HT-29 (cell line): ENCODE measurements around the gene SNAP29. TPM values are rescaled to one million over a fixed set of nuclear protein-coding genes. Genes with fewer than 3 reads are reported as not detected.
"Not testable (repeated sequence)": the region's sequence is repeated elsewhere in the genome, so short reads cannot be mapped to it uniquely, and the experiment has no call there.

Experiments used
- DNase-seq: peaks from one replicate; pipeline ENCODE4 v3.0.0-alpha.2; 2015; ENCODE audit warnings: low spot score
- total RNA-seq: library from RNA; depleted of rRNA; stranded (reverse); fragments of >200 nt; shearing (Covaris generic); gene quantifications from 2 replicates; pipeline ENCODE4 v1.2.3, GENCODE V29; 2014

SNAP29 gene
- total RNA-seq, 1 experiment from 2014 or later: 26.9 TPM

DNA sequence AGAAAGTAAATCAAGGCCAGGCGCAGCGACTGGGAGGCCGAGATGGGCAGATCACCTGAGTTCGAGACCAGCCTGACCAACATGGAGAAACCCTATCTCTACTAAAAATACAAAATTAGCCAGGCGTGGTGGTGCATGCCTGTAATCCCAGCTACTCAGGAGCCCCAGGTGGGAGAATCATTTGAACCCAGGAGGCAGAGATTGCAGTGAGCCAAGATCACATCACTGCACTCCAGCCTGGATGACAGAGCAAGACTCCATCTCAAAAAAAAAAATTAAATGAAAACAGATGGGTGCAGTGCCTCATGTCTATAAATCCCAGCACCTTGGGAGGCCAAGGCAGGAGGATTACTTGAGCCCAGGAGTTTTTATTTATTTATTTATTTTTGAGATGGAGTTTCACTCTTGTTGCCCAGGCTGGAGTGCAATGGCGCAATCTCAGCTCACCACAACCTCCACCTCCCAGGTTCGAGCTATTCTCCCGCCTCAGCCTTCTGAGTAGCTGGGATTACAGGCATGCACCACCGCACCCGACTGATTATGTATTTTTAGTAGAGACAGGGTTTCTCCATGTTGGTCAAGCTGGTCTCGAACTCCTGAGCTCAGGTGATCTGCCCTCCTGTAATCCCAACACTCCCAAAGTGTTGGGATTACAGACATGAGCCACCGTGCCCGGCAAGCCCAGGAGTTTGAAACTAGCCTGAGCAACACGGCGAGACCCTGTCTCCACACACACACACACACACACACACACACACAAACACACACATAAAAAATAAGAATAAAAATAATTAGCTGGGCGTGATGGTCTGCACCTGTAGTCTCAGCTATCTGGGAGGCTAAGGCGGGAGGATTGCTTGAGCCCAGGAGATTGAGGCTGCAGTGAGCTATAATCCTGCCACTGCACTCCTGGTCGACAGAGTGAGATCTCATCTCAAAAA is 42.6 kb downstream of the SNAP29 start:
- DNase-seq: not testable (repeated sequence)

DNA sequence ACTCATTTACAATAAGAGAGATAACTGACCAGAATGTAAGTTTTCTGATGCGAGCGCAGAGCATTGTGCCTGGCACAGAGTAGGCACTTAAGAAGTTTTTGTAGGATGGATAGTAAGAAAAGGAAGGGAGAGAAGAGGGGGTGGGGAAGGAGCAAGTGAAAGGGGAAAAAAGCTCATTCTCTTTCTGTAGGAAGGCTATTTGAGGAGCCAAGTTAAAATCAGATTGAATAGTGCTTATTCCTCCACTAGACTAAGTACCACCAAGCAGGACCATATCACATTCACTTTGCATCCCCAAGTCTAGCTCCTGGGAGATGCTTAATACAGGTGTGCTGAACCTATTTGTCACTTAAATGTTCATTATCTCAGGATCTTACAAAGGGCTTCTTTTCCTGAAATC is 44.3 kb downstream of the SNAP29 start:
- no peak for DNase-seq

DNA sequence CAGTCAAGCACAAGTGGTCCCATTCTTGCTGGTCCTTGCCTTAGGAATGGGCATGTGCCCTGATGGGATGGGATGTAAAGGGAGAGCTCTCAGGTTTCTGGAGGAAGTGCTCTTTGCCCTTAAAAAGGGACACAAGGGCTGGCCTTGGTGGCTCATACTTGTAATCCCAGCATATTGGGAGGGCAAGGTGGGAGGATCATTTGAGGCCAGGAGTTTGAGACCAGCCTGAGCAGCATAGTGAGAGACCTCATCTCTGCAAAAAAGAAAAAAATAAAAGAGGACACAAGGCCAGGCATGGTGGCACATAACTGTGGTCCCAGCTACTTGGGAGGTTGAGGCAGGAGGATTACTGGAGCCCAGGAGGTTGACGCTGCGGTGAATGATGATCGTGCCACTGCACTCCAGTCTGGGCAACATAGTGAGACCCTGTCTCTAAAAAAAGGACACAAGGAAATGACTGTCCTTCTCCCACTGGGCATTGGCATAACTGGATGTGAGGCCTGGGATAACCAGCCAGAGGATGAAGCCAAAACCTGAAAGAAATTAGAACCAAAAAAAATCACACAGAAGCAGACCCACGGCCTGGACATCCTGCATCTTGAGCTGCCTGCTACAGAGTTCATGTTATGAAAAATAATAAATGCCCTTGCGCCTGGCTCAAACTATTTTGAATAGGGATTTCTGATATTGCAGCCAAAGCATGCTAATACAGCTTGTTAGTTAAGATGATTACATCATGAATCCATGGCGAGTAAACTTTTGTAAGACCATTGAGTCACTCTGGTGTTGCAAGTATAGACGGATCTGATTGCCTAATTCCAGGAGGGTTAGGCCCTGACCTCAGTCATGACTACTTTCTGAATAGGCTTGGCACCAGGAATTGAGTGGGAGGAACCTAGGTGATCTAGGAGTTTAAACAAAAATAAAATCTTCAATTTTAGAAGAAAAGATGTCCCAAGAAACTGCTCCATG is 45.5 kb downstream of the SNAP29 start:
- DNase-seq: no peak

DNA sequence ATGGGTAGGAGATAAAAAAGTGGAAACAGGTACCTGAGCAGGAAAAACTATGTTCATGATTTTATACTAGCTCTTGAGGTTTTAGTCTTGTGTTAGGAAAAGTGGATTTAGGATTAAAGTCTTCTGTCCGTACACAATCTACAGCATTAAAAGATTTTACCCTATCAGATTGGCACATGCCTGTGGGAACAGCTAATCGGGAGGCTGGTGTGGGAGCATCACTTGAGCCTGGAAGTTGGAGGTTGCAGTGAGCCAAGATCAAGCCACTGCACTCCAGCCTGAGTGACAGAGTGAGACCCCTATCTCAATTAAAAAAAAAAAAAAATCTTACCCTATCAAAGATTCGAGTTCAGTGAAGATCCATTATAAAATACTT is 46.2 kb downstream of the SNAP29 start:
- DNase-seq: no peak

DNA sequence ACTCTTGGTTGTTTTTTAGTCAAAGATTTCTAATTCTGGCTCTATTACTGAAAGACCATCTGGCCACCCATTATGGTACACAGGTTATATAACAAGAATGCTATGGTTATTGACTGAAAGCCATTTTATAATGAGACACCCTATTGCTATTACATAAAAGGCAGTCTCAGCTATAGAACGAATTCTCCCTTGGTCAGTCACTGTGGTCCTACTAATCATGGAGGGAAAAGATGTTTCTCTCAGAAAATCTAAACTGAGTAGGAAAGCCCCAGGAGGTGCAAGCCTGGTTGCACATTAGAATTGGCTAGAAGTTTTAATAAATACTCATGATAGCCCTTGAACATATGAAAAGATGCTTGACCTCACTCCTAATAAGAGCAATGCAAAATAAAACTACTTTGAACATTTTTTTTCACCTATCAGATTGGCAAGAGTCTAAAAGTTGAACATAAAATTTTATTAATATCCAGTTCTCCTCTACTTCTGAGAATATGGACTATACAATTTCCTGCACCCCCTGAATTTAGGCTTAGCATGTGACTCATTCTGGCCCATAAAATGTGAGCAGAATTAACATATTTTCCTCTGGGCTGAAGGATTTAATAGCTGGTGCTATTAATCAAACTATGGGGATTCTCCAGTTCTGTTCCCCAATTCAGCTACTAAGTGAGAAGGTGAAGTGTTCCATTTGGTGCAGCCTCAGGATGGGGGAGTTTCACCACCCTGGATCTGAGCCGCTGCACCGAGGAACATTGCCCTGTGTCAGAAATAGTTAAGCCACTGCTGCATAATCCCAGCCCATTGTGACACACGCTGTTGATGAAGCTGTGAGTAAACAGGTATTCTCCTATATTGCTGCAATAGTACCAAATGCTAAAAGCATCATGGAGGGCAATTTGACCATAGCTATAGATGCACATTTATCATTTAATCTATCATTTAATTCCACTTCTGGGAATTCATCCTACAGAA is 46.9 kb downstream of the SNAP29 start:
- no peak for DNase-seq

DNA sequence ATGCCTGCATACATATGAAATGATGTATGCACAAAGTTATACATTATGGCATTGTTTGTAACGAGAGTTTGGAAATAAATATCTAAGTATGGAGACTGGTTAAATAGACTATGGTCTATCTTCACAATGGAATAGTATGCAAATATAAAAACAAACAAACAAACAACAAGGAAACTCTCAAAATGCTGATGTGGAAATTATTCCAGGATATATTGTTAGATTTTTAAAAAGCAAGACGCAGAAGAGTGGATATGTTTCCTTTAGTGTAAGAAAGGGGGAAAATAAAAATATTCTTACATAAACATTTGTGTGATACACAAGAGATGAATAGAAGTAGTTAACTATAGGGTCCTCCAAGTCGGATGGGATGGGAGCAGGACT is 47.6 kb downstream of the SNAP29 start:
- no peak for DNase-seq

DNA sequence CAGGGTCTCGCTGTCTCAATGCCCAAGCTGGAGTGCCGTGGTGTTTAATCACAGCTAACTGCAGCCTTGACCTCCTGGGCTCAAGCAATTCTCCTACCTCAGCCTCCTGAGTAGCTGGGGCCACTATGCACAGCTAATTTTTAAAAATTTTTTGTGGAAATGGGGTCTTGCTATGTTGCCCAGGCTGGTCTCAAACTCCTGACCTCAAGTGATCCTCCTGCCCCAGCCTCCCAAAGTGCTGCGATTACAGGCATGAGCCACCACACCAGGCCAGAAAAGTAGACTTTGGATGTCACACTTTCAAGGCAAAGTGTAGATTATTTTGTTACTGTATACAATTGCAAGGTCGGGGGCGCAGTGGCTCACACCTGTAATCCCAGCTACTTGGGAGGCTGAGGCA is 49.9 kb downstream of the SNAP29 start:
- DNase-seq: not testable (repeated sequence)

DNA sequence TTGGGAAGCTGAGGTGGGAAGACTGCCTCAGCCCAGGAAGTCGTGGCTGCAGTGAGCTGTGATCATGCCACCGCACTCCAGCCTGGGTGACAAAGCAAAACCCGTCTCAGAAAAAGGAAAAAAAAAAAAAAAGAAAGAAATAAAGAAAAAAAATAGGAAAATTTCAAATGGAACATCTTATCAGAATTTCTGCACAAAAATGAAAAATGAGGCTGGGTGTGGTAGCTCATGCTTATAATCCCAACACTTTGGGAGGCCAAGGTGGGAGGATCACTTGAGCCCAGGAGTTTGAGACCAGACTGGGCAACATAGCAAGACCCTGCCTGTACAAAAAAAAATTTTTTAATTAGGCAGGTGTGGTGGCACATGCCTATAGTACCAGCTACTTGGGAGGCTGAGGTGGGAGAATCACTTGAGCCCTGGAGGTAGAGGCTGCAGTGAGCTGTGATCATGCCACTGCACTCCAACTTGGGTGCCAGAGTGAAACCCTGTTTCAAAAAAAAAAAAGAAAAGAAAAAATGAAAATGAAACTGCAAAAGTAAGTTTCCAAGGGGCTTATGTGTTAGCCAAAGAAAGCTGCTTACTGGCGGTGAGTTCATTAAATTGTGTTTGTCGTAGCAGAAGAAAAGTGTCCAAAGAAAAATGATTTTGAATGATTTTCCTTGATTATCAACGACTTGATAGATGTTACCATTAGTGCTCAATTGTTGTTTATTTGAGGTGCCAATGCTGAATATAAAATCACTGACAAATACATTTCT is 50.9 kb downstream of the SNAP29 start:
- no peak for DNase-seq

DNA sequence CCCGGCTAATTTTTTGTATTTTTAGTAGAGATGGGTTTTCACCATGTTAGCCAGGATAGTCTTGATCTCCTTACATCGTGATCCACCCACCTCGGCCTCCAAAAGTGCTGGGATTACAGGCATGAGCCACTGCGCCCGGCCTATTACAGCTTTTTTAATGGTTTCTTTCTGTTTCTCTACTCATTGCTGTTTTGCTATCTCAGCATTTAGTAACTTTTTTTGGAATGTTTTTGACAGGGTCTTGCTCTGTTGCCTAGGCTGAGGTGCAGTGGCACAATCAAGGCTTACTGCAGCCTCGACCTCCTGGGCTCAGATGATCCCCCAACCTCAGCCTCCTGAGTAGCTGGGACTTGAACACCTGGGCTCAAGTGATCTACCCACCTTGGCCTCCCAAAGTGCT is 53.7 kb downstream of the SNAP29 start:
- DNase-seq: no peak

DNA sequence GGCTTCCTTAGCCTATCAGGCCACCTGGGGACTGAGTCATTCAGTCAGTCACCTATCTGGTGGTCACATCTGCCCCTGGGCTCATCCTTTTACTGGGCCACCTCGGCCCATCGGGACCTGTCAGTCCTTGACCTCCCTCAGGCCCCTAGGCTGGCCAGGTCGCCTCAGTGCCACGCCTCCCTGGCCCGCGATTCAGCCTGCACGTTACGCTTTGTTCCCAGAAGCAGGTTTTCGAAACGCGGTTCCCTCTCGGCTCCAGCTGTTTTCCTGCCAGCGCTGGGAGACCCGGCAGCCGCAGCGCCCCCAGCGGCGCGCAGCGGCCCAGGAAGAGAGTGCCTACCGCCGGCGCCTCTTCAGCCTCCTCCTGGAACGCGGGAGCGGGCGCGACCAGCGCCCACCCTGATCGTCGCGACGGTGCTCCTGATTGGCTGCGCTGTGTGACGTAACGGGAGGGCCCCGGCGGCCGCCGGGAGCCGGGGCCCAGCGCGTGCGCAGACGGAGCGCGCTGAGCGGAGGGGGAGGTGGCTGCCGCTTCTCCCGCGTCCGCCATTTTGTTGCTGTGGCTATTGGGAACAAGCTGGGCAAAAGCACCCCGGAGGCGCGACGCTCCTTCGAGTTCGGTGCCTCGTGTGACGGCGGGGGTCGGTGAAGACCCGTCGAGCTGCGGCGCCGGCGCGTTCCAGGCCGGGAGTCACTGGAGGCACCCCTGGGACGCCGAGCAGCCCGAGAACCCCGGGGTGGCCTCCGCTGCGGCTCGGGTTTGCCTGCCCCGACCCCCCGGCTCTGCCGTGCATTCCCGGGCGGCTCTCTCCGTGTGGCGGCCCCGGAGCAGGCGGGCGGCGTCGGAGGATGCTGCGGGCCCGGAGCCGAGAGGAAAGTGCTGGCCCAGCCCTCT is 58.4 kb downstream of the SNAP29 start, which contains the start of gene CRKL:
TSS of gene CRKL (plus strand) at position 492 of the 895 bp plus-strand sequence. CDS start 528 bp downstream, outside the sequence.
- peak; percentile 99 for DNase-seq

DNA sequence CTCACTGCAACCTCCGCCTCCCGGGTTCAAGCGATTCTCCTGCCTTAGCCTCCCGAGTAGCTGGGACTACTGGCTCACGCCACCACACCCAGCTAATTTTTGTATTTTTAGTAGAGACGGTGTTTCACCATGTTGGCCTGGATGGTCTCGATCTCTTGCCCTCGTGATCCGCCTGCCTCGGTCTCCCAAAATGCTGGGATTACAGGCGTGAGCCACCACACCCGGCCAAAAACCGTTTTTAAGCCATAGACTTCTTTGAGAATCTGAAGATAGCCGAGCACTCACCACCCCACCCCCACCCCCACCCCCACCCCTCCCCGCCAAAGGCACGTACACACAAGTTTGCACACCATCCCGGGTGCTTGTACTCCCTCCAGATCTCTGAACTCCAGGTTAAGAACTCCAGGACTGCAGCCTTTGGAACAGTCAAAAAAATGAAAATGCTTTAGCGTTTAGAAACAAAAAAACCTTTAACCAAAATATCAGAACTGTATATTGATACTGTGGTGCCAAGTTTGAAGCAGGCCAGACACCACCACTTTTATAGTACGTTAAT is 59.9 kb downstream of the SNAP29 start:
- peak; percentile 21 for DNase-seq

DNA sequence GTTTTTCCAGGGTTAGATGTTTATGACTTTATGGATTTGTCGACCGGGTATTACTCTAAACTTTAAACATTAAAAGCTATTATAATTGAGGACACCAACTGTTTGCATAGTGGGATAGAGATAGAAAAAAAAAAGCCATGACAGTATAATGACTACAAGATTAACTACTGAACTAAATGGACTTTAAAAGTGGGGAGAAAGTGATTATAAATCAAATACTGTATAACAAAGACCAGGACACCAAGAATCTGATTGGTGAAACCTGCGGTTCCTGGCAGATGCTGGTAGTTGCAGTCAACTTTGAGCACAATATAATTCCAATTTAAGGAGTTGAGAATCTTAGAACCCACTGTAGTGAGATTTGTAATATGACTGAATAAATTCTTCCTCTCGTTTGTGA is 60.9 kb downstream of the SNAP29 start:
- DNase-seq: peak; percentile 38

DNA sequence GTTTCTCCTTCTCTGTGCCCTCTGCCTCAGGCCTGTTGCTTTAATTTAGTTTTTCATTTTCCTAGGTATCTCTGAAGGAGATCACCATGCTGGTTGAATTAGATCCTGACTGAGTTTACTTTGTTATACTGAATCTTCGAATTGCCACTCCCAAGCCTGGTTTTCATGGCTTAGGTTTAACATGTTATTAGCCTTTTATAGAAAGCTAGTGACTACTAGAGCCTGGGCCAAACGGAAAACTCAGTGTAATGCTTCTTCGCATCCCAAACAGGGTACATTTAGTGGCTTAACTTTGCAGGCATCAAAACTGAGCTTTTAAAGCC is 62.0 kb downstream of the SNAP29 start:
- no peak for DNase-seq

DNA sequence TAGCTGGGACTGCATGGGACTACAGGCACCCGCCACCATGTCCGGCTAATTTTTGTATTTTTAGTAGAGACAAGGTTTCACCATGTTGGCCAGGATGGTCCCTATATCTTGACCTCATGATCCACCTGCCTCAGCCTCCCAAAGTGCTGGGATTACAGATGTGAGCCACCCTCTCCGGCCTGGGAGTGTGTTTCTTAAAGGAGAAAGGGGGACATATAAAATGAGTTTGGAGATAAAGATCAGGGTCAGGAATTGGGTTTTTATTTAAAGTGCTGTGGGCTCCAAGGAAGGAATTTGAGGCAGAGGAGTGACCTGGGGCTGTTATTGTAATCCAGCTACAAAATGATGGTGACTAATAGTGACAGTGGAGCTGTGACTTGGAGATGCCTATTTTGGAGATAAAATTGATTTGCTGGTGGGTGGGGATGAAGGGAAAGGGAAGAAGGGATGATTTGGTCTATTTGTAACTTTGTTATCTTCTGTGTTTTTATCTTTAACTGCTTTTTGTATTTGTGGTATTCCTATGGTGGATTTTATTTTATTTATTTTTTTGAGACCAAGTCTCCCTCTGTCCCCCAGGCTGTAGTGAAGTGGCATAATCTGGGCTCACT is 63.4 kb downstream of the SNAP29 start:
- no peak for DNase-seq

DNA sequence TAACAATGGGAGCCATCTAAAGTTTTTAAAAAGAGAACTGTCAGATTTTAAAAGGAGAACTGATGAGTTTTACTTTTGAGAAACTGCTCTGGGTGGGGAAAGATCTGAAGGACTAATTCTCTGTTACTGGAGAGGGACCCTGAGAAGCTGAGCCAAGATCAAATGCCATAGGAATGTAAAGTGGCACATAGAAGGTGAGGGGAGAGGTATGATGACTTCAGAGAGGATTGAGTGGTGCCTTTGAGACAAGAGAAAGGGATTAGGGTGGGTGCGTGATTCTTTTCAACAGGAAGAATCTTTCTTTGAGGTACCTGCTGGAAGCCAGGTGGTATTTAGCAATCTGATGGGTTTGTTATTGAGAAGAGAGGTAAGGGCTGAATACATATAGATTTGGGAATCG is 67.4 kb downstream of the SNAP29 start:
- no peak for DNase-seq

DNA sequence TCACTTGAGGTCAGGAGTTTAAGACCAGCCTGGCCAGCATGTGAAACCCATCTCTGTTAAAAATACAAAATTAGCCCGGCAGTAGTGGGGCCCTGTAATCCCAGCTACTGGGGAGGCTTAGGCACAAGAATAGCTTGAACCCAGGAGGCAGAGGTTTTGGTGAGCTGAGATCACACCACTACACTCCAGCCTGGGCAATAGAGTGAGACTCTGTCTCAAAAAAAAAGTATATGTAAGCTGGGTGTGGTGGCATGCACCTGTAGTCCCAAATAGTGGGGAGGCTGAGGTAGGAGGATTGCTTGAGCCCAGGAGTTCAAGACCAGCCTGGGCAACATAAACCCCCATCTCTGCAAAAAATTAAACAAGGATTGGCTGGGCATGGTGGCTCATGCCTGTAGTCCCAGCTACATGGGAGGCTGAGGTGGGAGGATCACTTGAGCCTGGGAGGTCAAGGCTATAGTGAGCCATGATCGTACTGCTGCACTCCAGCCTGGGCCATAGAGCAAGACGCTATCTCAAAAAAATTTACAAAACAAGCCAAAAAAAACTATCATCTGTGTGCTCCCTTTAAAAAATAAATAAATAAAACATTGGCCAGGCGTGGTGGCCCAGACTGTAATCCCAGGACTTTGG is 69.2 kb downstream of the SNAP29 start:
- DNase-seq: no peak

DNA sequence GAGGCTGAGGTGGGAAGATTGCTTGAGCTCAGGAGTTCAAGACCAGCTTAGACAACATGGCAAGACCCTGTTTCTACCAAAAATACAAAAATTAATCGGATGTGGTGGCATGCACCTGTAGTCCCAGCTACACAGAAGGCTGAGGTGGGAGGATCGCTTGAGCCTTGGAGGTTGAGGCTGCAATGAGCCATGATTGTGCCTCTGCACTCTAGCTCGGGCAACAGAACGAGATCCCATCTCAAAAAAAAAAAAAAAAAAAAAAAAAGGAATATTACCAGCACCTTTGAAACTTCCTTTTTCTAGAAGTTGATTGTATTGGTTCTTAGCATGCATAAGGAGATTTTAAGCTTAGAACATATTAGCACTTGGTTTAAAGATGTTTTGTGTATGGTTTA is 69.8 kb downstream of the SNAP29 start:
- no peak for DNase-seq

DNA sequence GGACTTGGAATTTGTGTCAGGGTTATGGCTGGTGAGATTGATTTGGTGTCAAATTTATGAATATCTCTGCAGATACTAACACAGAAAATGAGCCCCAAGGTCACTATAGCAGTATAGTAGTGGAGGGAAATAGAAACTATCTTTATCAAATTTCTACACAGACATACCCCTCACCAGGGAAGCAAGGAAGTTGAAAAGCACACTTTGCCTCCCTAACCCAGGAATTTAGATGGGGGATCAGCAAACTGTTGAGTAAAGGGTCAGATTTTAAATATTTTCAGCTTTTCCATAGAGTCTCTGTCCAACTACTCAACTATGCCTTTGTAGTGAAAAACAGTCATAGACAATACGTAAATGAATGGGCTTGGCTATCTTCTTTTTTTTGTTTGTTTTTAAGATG is 71.2 kb downstream of the SNAP29 start:
- no peak for DNase-seq
